Suprapubic skin (tissue), 4 donors: Measurements from ENCODE around the gene NHSL1.

Source experiments
- CTCF ChIP-seq, 2 donors: fragments of 200-600 bp in 1 of 2; fragments of 450-650 bp in 1 of 2; sonication (generic) in 1 of 2; IDR thresholded peaks; one replicate each; pipeline ENCODE4 v1.5.1; 2016 to 2019; ENCODE audit warnings: antibody characterized with exemption in 2 of 2, mild to moderate bottlenecking in 1 of 2, moderate library complexity in 1 of 2
- EP300 ChIP-seq: sonication (generic); formaldehyde crosslinking; IDR thresholded peaks from one replicate; pipeline ENCODE4 v1.6.1; 2017; ENCODE audit warnings: antibody characterized with exemption
- POLR2A ChIP-seq, 2 donors: fragments of 450-650 bp; IDR thresholded peaks; one replicate each; pipeline ENCODE4 v1.6.1; 2017; ENCODE audit warnings: antibody characterized with exemption in 2 of 2, mild to moderate bottlenecking in 2 of 2, moderate library complexity in 2 of 2
- POLR2AphosphoS5 ChIP-seq, 3 donors: sonication (generic); formaldehyde crosslinking; IDR thresholded peaks; one replicate each; pipeline ENCODE4 v1.6.1; 2017; ENCODE audit warnings: antibody characterized with exemption in 3 of 3

- TF ChIP-seq POLR2A (IDR thresholded peaks at IDR 0.05): no peak
- TF ChIP-seq CTCF (IDR thresholded peaks at IDR 0.05): no peak
- no peak for TF ChIP-seq EP300
- no peak for TF ChIP-seq POLR2AphosphoS5 (IDR thresholded peaks at IDR 0.05)
Measured at GRCh38 chr6:138531387-138531786, 32.1 kb upstream of the NHSL1 start.
